Endothelial cell of umbilical vein (primary cell): ENCODE measurements around the gene ALPL. TPM values are rescaled to one million over a fixed set of nuclear protein-coding genes. Genes with fewer than 3 reads are reported as not detected.

Experiments
- BruUV-seq: library from RNA; stranded (reverse); fragments of 400-500 nt; replicated peaks from 2 replicates; lab custom pipeline; 2021; lab: Mats Ljungman, UMichigan
- CTCF ChIA-PET: fragments of 300-600, 350-600 bp; sonication (Branson Sonifier 250); formaldehyde crosslinking; loops from one replicate; lab custom pipeline; 2021; ENCODE audit warnings: antibody characterized with exemption, inconsistent platforms; lab: Charles Lee
- POLR2A ChIA-PET: fragments of 300-600, 350-600 bp; sonication (Branson Sonifier 250); formaldehyde crosslinking; loops from one replicate; lab custom pipeline; 2021; ENCODE audit warnings: antibody characterized with exemption, inconsistent platforms; lab: Charles Lee
- DNase-seq: peaks from one replicate; pipeline ENCODE4 v3.0.0-alpha.2; 2011; ENCODE audit warnings: low read depth, low spot score
- FAIRE-seq: peaks from 2 replicates; lab custom pipeline; 2011; peaks lifted over from hg19 to GRCh38; lab: Jason Lieb, UNC
- H2AFZ ChIP-seq: 2 replicates; pipeline ENCODE4 v1.6.0; 2012; ENCODE audit warnings: low read depth, low read length, control low read depth, inconsistent platforms
- H3K27ac ChIP-seq: 2 replicates; pipeline ENCODE4 v1.5.1; 2011; ENCODE audit warnings: low read depth, mild to moderate bottlenecking, control low read depth, low read length, moderate library complexity; ENCODE audit not compliant: insufficient read depth
- H3K27me3 ChIP-seq, 2 experiments: 2 replicates each; pipeline versions ENCODE4 v1.6.0 to v1.6.1; 2011; ENCODE audit warnings: low read length in 2 of 2, mixed read lengths in 1 of 2; ENCODE audit not compliant: control insufficient read depth in 2 of 2, insufficient read depth in 2 of 2
- H3K36me3 ChIP-seq, 2 experiments: 2 replicates in 1 of 2; 3 replicates in 1 of 2; pipeline ENCODE4 v1.5.1; 2011; ENCODE audit warnings: low read length in 2 of 2, mild to moderate bottlenecking in 1 of 2, moderate library complexity in 1 of 2; ENCODE audit not compliant: control insufficient read depth in 2 of 2, insufficient read depth in 2 of 2; ENCODE audit errors: extremely low read depth in 1 of 2
- H3K4me1 ChIP-seq: 3 replicates; pipeline ENCODE4 v1.5.1; 2011; ENCODE audit warnings: mild to moderate bottlenecking, low read length; ENCODE audit not compliant: control insufficient read depth, insufficient read depth; ENCODE audit errors: extremely low read depth
- H3K4me2 ChIP-seq: 2 replicates; pipeline ENCODE4 v1.6.1; 2011; ENCODE audit warnings: low read length, control low read depth, mixed read lengths; ENCODE audit not compliant: insufficient read depth
- H3K4me3 ChIP-seq, 3 experiments: fragments of 200-600 bp in 1 of 3; sonication (generic), shearing (Covaris generic) in 1 of 3; replicated peaks in 1 of 3; 2 replicates each; pipeline ENCODE4 v1.5.1; 2011 to 2016; ENCODE audit warnings: control low read depth in 3 of 3, low read length in 3 of 3, mild to moderate bottlenecking in 2 of 3, inconsistent platforms in 1 of 3, low read depth in 1 of 3, moderate library complexity in 1 of 3; ENCODE audit not compliant: insufficient read depth in 1 of 3
- H3K79me2 ChIP-seq: 2 replicates; pipeline ENCODE4 v1.6.0; 2012; ENCODE audit warnings: low read length, inconsistent platforms; ENCODE audit not compliant: control insufficient read depth, insufficient read depth
- H3K9ac ChIP-seq: replicated peaks from 2 replicates; pipeline ENCODE3; 2011; ENCODE audit warnings: low read length, control low read depth; ENCODE audit not compliant: insufficient read depth; ENCODE audit errors: extremely low read depth
- H3K9me1 ChIP-seq: replicated peaks from 3 replicates; pipeline ENCODE4 v1.6.0; 2011; ENCODE audit warnings: mild to moderate bottlenecking, low read length; ENCODE audit not compliant: control insufficient read depth, insufficient read depth; ENCODE audit errors: extremely low read depth
- H3K9me3 ChIP-seq: replicated peaks from 2 replicates; pipeline ENCODE4 v1.5.1; 2012; ENCODE audit warnings: low read length, inconsistent platforms; ENCODE audit not compliant: control insufficient read depth, insufficient read depth
- H4K20me1 ChIP-seq: replicated peaks from 2 replicates; pipeline ENCODE3; 2011; ENCODE audit warnings: mild to moderate bottlenecking, low read length; ENCODE audit not compliant: control insufficient read depth, insufficient read depth; ENCODE audit errors: extremely low read depth
- CTCF ChIP-seq, 2 donors: IDR thresholded peaks; 1 replicate in 1 of 2; 2 replicates in 1 of 2; pipeline ENCODE4 v1.5.1; 2011; ENCODE audit warnings: low read length in 2 of 2, mild to moderate bottlenecking in 2 of 2, moderate library complexity in 2 of 2, control low read depth in 1 of 2, inconsistent platforms in 1 of 2, low read depth in 1 of 2; ENCODE audit not compliant: insufficient read depth in 1 of 2; ENCODE audit errors: extremely low read depth in 1 of 2
- EZH2 ChIP-seq: IDR thresholded peaks from 2 replicates; pipeline ENCODE4 v1.6.1; 2012; ENCODE audit warnings: borderline replicate concordance, low read depth, mild to moderate bottlenecking, moderate library complexity, low read length, inconsistent platforms; ENCODE audit not compliant: severe bottlenecking
- FOS ChIP-seq: IDR thresholded peaks from 2 replicates; pipeline ENCODE4 v1.6.1; 2011; ENCODE audit warnings: mild to moderate bottlenecking, low read length, moderate library complexity, borderline replicate concordance; ENCODE audit not compliant: insufficient read depth
- GATA2 ChIP-seq: IDR thresholded peaks from 2 replicates; pipeline ENCODE4 v1.7.0; 2011; ENCODE audit warnings: low read depth, mild to moderate bottlenecking, moderate library complexity, mixed read lengths, low read length; ENCODE audit not compliant: insufficient read length, insufficient read depth
- JUN ChIP-seq: IDR thresholded peaks from 2 replicates; pipeline ENCODE4 v1.6.1; 2011; ENCODE audit warnings: borderline replicate concordance, low read depth; ENCODE audit not compliant: insufficient read length, insufficient read depth
- MAX ChIP-seq: IDR thresholded peaks from 2 replicates; pipeline ENCODE4 v1.6.1; 2011; ENCODE audit not compliant: insufficient read depth, insufficient read length
- MYC ChIP-seq: IDR thresholded peaks from one replicate; pipeline ENCODE4 v1.6.1; 2011; ENCODE audit warnings: mild to moderate bottlenecking, low read depth, low read length
- POLR2A ChIP-seq: IDR thresholded peaks from 2 replicates; pipeline ENCODE4 v1.6.1; 2012; ENCODE audit warnings: low read depth, mild to moderate bottlenecking, control low read depth, low read length
- POLR2AphosphoS5 ChIP-seq: IDR thresholded peaks from 2 replicates; pipeline ENCODE4 v1.6.1; 2012; ENCODE audit warnings: low read depth, mild to moderate bottlenecking, control low read depth, low read length, moderate library complexity; ENCODE audit not compliant: insufficient read depth
- dilution Hi-C: fragments of 300-500 bp; cut with MboI; formaldehyde crosslinking; loops from one replicate; pipeline ENCODE4 v1.15.0; 2019; ENCODE audit warnings: low sequenced_read_pairs; ENCODE audit not compliant: extremely low pct_ligation_motif_present
- intact Hi-C: fragments of 100-400 bp; cut with micrococcal nuclease; formaldehyde crosslinking; loops from one replicate; pipeline ENCODE4 v1.10.0; 2022
- polyA plus RNA-seq, 4 experiments: library from polyadenylated mRNA; depleted of rRNA in 3 of 4; stranded (reverse) in 3 of 4; unstranded in 1 of 4; fragments of >200 nt; gene quantifications; 2 replicates each; pipeline versions ENCODE4 v1.2.1 to v1.2.3, GENCODE V29; 2011 to 2012; ENCODE audit warnings: missing spikeins in 1 of 4
- total RNA-seq: library from RNA; stranded (reverse); gene quantifications from 2 replicates; pipeline ENCODE4 v1.2.3, GENCODE V29; 2021

Gene ALPL
- total and polyA plus RNA-seq, 2 donors (not counting 3 experiments of a cell fraction or from before 2014, with no cell fraction given): 0.38 to 0.92 TPM

- Histone ChIP-seq H3K36me3 (no peaks in the 10 kb centered on the region), H3K27ac (no peak overlapping the region), H3K4me1 (no peaks in the 10 kb centered on the region), H3K79me2 (no peaks in the 10 kb centered on the region), H3K4me2 (no peak overlapping the region), H3K9ac (no peak overlapping the region), H3K9me1 (no peaks in the 10 kb centered on the region), H4K20me1 (no peaks in the 10 kb centered on the region), H2AFZ (no peak overlapping the region), H3K27me3 (peaks cover 5 to 15% of the 10 kb centered on the region in 2 experiments), H3K9me3 (no peaks in the 10 kb centered on the region), H3K4me3 (no peak overlapping the region)
- CTCF ChIA-PET: interaction anchor here (1.3 to 1.7 kb wide), 3 partner anchors 10 to 126 kb away, joined by 3 to 9 read pairs (median 8); no protein-coding TSS in a partner anchor
- DNase-seq (no peak), FAIRE-seq (no peak)
- intact Hi-C loops (no loop called here), dilution Hi-C loops (no loop called here)
- POLR2A ChIA-PET: no interaction called here
- no TSS peak for BruUV-seq
- TF ChIP-seq POLR2A (no peak), FOS (no peak), POLR2AphosphoS5 (no peak), EZH2 (no peak), GATA2 (no peak), CTCF (IDR thresholded peaks at IDR 0.05; ENCODE audit: extremely low read depth in 1 of 2, insufficient read depth in 1 of 2, low read depth in 1 of 2, low read length in 2 of 2) (no peak), MYC (no peak), JUN (no peak), MAX (no peak)
Observed at GRCh38 chr1:21496063-21496462, 13.2 kb upstream of the ALPL start.
